D721Med (cell line): Measurements from ENCODE around the gene TIAM2.

Experiments
- DNase-seq: peaks from one replicate; pipeline ENCODE4 v3.0.0; 2011; ENCODE audit warnings: low spot score; ENCODE audit not compliant: insufficient read length
- FAIRE-seq: peaks from 2 replicates; lab custom pipeline; 2011; peaks lifted over from hg19 to GRCh38; lab: Jason Lieb, UNC
- CTCF ChIP-seq: IDR thresholded peaks from 2 replicates; pipeline ENCODE4 v1.5.1; 2012; ENCODE audit warnings: mild to moderate bottlenecking, control low read depth; ENCODE audit not compliant: insufficient read depth; ENCODE audit errors: missing control alignments

The TIAM2 gene

GRCh38 chr6:155301867-155302266 is 306.8 kb downstream of the TIAM2 start:
- no peak for TF ChIP-seq CTCF
- no peak for DNase-seq
- no peak for FAIRE-seq

GRCh38 chr6:155303361-155303870 is 308.3 kb downstream of the TIAM2 start:
- FAIRE-seq = no peak

GRCh38 chr6:155306958-155307357 is 311.8 kb downstream of the TIAM2 start:
- DNase-seq (no peak), FAIRE-seq (no peak)
- no peak for TF ChIP-seq CTCF

More at GRCh38 chr6:155303361-155303870, 308.3 kb downstream of the TIAM2 start:
- no peak for TF ChIP-seq CTCF
- DNase-seq = no peak
